ENCODE data around the gene KIDINS220. TPM values are rescaled to one million over a fixed set of nuclear protein-coding genes. Genes with fewer than 3 reads are reported as not detected.

KIDINS220 gene
- total RNA-seq, 2 donors from 2014 or later, result 25.6 to 25.8 TPM

DNA sequence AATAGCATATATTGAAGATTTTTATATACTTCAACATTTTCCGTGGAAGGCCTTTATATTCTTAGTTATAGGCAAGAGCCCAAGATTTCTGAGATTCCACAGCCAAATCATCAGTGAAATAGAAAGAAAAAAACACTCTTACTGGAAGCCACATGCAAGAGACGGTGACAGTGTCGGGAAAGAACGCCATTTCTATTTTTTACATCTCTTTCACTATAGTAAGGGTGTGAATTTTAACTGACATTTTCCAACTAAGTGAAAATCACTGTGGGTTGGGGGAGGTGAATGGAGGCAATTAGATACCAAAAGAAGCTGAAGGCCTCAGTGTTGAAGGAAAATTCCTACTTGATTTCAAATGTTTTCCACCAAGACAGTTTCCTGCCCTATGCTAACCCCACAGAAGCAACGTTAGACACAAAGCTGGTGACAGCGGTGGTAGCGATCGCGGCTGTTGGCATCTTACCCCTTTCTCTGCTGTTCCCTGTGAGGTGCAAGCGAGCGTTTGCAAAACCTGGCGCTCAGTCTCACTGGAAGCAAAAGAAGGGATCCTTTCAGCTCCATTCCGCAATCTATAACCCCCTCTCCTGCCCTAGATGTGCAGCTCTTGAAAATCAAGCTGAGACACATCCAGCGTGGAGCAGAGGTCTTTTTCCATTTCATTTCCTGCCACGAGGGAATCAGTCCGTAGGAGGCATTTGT, 135.6 kb downstream of the KIDINS220 start:
- DNase-seq (ENCODE audit: low spot score in 2 of 2) (no peak), ATAC-seq (no peak)
- Mint-ChIP-seq H3K27ac (no peak overlapping the region), H3K9me3 (no peaks in the 10 kb centered on the region), H3K36me3 (no peaks in the 10 kb centered on the region)

DNA sequence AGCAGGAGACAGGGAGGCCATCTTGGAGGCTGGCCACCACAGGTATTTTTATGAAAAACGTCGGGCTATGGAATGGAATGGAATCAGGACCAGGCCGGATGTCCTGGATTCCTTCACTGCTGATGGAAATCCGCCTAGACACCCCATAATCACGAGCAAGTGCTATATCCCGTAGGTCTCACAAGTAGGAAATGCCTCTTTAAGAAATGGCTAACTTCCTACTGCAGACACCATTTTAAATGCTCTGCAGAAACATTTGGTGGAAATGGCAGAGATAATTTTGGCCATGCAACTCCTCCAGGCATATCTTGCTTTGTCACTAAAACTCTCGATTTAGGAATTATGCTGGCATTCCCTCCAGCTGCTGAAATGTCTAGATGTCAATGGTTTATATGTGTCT, 137.6 kb downstream of the KIDINS220 start:
- no peak for DNase-seq (ENCODE audit: low spot score in 2 of 2)
- no peaks in the 10 kb centered on the region for H3K9me3 Mint-ChIP-seq
- no peak overlapping the region for H3K27ac Mint-ChIP-seq
- H3K36me3 Mint-ChIP-seq, result no peaks in the 10 kb centered on the region
- no peak for ATAC-seq

DNA sequence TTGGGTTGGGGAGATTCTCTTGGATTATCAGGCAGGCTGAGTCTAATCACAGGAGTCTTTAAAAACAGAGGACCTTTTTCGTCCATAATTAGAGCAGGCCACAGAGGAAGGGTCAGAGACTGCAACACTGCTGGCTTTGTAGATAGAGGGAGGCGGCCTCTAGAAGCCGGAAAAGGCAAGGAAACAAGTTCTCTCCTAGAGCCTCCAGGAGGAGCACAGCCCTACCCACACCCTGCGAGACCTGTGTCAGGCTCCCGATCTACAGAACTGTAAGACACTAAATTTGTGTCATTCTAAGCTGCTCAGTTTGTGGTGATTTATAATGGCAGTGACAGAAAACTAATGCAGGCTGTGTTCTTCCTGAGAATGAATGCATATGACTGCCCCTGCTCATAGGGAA, 140.2 kb downstream of the KIDINS220 start:
- Mint-ChIP-seq H3K9me3 (no peaks in the 10 kb centered on the region), H3K27ac (no peak overlapping the region), H3K36me3 (no peaks in the 10 kb centered on the region)
- ATAC-seq (no peak), DNase-seq (ENCODE audit: low spot score in 2 of 2) (no peak)

DNA sequence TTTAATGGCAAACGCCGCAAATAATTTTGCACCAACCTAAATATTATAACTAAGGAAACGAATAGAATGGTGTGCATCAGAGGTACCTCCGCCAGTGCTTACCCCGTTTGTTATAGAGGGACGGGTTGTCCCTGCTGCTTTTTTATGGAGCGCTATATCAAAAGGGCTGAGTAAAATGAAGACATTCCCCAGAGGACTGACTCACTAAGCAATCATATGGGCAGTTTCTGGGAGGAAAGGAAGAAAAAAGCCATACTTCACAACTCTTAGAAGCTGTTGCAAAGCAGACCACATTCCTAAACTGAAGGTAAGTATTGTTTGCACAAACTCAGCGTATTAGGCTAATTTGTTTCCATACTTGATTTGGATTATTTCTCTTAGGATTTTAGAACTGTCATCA, 142.7 kb downstream of the KIDINS220 start:
- DNase-seq (ENCODE audit: low spot score in 2 of 2) (no peak), ATAC-seq (no peak)
- H3K27ac Mint-ChIP-seq, result no peak overlapping the region
- no peaks in the 10 kb centered on the region for H3K9me3 Mint-ChIP-seq
- H3K36me3 Mint-ChIP-seq, result no peaks in the 10 kb centered on the region

DNA sequence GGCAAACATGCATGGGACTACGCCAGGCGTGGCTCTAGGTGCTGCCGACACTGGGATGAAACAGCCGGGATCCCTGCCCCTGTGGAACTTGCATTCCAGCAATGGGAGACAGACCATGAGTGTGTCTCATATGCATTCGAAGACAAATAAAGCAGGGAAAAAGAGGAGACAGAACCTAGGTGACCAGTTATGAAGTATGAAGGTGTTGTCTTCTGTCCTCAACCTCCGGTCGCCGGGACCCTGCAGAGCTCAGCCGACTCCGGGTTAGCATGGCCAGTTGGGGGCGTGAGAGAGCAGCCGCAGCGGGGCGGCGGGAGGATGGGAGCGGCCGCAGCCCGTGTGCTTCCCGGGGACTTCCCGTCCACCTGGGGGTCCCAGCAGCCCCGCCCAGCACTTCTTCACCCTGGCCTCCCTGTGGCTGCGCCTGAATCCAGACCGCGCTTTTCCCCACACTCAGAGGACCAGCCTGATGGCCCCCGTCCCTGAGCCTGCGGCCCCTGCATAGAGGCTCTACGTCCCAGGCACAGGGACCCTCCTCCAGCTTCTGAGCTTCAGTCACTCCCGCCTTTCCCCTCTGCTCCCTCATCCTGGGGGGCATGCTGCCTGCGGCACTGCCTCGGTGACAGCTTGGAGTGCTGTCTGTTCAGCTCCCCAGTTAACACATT, 144.1 kb downstream of the KIDINS220 start:
- DNase-seq (ENCODE audit: low spot score in 2 of 2) (peak in 1 of 2 donors; percentile 68), ATAC-seq (peak; percentile 48 to 80)
- H3K9me3 Mint-ChIP-seq, result no peaks in the 10 kb centered on the region
- H3K27ac Mint-ChIP-seq, result no peak overlapping the region
- no peaks in the 10 kb centered on the region for H3K36me3 Mint-ChIP-seq

DNA sequence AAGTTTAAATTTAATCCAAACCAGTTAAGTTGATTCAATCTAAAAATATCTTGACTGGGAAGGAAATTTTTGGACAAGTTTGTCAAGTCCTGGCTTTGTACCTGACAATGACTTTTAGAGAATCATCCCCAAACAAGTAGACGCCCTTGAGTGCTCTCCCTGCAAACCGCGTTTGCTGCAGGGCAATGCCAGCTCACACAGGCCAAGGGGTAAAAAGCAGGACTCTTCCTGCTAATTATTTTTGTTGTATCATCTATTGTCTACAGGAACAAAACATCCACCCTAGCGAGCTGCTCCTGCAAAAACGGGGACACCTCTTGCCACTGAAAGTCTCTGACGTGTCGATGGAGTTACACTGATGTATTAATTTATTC, 144.6 kb downstream of the KIDINS220 start:
- ATAC-seq, result no peak
- H3K36me3 Mint-ChIP-seq, result no peaks in the 10 kb centered on the region
- H3K9me3 Mint-ChIP-seq, result no peaks in the 10 kb centered on the region
- DNase-seq (ENCODE audit: low spot score in 2 of 2), result no peak
- no peak overlapping the region for H3K27ac Mint-ChIP-seq

DNA sequence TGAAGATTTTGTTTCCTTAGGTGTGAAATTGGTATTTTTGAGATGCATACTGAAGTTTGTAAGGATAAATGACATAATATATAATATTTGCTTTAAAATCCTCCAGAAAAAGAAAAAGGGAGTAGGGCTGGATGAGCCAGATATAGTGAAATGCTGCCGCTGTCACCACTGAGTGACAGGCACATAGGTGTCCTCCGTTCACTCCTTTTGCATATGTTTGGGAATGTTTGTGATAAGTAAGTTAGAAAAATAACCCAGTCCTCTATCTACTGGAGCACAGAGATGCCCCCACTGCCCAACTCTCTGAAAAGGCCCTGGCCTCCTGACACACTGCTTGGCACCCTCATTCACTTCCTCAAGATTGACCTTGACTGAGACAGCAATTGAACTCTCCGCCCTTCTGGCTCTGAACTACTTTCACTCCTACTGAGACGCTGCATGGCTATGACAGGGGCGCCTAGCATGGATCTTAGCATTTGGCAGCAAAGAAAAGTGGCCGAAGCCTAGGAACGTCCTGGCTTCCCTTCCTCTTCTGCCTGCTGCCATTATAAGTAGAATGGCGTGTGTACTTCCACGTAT, 145.5 kb downstream of the KIDINS220 start:
- Mint-ChIP-seq H3K9me3 (no peaks in the 10 kb centered on the region), H3K27ac (no peak overlapping the region), H3K36me3 (no peaks in the 10 kb centered on the region)
- DNase-seq (ENCODE audit: low spot score in 2 of 2), result no peak
- ATAC-seq, result no peak

DNA sequence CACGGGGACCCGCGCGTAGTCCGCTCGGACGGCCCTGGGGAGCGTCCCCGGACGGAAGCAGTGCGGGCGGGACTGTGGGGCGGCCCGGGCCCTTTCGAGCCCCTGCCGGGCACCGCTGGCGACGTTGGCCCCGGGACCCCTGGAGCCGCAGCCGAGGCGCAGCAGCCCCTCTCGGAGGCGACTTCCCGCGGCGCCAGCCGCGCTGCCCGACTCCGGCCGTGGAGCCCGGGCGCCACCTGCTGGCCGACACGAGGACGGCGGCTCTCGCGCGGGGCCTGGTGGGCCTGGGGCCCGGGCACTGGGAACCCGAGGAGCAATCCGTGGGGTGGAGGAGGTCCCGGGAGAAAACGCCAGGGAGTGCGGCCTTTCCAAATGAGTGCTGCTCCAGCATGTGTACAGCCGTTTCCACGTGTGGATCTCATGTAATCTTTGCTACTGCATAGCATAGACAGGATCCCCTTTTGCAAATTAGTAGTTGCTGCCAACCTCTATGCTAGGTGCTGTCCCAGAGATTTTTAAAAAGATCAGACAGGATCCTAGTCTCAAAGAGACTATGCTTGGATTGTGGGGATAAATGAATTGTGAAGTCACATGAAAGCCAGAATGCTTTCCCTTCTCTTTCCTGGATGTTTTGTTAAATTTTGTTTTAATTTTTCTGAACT, 151.6 kb downstream of the KIDINS220 start:
- peak; percentile 28 to 31 for ATAC-seq
- no peaks in the 10 kb centered on the region for H3K9me3 Mint-ChIP-seq
- H3K27ac Mint-ChIP-seq, result peak overlapping the region; percentile 50 to 83
- peaks cover 26 to 29% of the 10 kb centered on the region in 2 donors for H3K36me3 Mint-ChIP-seq
- DNase-seq (ENCODE audit: low spot score in 2 of 2), result peak; percentile 87 to 96

DNA sequence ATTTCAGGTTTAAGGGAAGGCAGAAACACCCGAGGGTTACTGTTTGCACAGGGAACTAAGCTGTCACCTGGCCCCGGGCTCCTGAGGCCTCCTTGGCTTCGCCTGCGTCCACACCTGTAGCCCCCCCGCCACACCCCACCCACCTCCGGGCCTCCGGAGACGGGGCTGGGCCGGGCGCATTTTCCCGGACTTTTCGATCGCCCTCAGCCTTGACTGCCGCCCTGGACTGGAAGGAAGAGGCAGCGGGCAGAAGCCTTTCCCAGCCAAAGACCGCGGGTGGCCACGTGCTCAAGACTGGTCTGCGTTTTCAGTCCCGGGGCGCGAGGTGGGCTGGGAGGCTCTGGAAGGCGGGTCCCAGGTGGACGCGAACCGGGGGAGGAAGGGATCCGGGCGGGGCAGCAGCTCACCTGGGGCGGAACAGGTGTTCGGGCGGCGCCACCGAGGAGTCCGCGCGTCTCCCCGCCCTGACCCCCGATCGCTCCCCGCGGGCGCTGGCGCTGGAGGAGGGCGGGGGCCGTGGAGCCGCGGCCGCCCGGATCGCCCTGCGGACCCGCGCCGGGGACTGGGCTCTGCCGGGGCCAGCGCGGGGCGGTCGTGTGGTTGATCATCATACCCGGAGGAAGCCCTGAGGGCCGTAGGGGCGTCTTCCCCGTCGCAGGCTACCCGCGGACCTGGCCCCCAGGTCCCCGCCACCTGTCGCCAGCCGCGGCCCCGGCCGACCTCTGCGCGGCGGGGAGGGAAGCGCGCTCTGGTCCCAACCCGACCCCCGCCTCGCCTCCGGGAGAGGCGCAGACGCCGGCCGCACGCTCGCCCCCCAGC, 152.3 kb downstream of the KIDINS220 start:
- DNase-seq (ENCODE audit: low spot score in 2 of 2), result peak; percentile 51 to 77
- Mint-ChIP-seq H3K36me3 (peaks cover 26 to 29% of the 10 kb centered on the region in 2 donors), H3K27ac (peak overlapping the region; percentile 91 to 98), H3K9me3 (no peaks in the 10 kb centered on the region)
- ATAC-seq, result peak; percentile 3 to 7

DNA sequence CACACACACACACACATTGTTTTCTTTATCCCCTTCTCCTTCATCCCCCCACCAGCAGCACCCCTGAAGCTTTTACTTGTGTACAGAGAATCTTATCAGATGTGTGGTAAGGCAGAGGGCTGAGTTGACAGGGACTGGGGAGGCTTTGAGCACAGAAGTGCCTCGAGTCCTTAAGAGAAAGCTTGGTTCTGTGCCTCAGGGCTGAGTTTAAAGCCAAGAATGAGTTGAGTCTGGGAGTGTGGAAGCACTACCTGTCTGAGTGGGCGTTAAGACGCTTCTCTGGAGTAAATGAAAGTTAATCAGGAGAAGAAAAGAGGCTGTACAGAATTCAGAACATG, 152.9 kb downstream of the KIDINS220 start:
- H3K27ac Mint-ChIP-seq, result peak overlapping the region; percentile 91 to 98
- H3K9me3 Mint-ChIP-seq, result no peaks in the 10 kb centered on the region
- peak in 1 of 2 donors; percentile 38 for DNase-seq (ENCODE audit: low spot score in 2 of 2)
- H3K36me3 Mint-ChIP-seq, result peaks cover 26 to 29% of the 10 kb centered on the region in 2 donors
- ATAC-seq, result peak; percentile 4 to 9

DNA sequence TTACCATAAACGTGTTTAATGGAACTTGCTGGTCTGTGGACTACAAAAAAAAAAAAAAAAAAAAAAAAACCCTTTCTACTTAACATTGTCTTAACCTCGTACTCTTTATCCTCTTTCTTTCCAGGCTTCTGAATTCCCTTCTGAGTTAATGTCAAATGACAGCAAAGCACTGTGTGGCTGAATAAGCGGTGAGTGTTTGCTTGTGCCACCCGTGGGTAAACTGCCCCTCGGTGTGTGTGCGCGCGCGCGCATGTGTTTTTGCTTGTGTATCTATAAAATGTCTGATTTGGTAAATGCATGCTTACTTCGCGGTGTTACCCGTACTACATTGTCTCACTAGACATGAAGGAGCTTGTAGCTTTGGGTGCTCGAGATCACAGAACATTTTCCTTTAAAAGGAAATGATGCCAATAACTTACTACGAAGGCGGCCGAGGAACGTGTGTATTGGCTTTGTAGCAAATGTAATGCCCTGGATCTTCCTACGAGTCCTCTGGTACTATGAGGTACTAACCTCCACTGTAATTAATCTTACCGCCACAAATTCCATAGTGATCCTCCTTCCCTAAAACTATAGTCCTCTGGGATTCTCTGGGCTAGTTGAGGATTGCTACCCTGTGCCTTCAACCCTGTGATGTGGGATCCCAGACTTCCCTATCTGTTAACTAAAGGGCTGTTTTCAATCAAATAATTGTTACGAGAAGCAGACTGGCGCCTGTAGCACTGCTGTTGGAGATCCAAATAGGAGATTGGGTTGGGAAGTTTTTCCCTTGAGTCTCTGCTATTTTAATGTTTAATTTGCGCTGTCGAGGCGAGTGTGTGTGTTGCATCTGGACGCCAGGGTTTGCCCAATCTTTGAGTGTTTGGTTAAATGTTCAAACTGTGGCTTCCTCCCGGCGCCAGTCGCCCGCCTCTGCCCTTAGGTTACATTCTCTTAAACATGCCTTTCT, 154.4 kb downstream of the KIDINS220 start:
- peaks cover 26 to 29% of the 10 kb centered on the region in 2 donors for H3K36me3 Mint-ChIP-seq
- no peaks in the 10 kb centered on the region for H3K9me3 Mint-ChIP-seq
- DNase-seq (ENCODE audit: low spot score in 2 of 2), result peak in 1 of 2 donors; percentile 51
- peak overlapping the region; percentile 98 to 99 for H3K27ac Mint-ChIP-seq
- no peak for ATAC-seq

DNA sequence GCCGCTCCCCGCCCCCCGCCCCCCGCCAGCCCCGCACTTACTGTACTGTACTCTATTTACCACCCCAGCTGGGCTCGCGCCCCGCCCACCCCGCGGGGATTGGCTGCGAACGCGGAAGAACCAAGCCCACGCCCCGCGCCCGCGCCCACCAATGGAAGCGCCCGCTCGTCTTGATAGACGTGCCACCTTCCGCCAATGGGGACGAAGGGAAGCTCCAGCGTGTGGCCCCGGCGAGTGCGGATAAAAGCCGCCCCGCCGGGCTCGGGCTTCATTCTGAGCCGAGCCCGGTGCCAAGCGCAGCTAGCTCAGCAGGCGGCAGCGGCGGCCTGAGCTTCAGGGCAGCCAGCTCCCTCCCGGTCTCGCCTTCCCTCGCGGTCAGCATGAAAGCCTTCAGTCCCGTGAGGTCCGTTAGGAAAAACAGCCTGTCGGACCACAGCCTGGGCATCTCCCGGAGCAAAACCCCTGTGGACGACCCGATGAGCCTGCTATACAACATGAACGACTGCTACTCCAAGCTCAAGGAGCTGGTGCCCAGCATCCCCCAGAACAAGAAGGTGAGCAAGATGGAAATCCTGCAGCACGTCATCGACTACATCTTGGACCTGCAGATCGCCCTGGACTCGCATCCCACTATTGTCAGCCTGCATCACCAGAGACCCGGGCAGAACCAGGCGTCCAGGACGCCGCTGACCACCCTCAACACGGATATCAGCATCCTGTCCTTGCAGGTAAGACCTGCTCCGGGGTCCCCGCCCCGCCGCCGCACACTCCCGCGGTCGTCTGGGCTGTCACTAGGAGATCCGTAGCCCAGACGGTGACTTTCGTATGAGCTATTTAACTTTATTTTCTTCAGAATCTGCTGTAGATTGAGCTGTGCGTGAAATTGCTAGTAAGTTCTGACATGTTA, 155.4 kb downstream of the KIDINS220 start, which contains the start of gene ID2:
TSS of gene ID2 (plus strand) at position 271 of the 907 bp plus-strand sequence. CDS start at position 381, 110 bp downstream.
- H3K36me3 Mint-ChIP-seq, result peaks cover 26 to 35% of the 10 kb centered on the region in 2 donors
- H3K27ac Mint-ChIP-seq, result peak within 1 kb of the TSS; percentile 98 to 99
- ATAC-seq, result peak; percentile 69
- no peaks in the 10 kb centered on the region for H3K9me3 Mint-ChIP-seq
- DNase-seq (ENCODE audit: low spot score in 2 of 2), result peak; percentile 99

DNA sequence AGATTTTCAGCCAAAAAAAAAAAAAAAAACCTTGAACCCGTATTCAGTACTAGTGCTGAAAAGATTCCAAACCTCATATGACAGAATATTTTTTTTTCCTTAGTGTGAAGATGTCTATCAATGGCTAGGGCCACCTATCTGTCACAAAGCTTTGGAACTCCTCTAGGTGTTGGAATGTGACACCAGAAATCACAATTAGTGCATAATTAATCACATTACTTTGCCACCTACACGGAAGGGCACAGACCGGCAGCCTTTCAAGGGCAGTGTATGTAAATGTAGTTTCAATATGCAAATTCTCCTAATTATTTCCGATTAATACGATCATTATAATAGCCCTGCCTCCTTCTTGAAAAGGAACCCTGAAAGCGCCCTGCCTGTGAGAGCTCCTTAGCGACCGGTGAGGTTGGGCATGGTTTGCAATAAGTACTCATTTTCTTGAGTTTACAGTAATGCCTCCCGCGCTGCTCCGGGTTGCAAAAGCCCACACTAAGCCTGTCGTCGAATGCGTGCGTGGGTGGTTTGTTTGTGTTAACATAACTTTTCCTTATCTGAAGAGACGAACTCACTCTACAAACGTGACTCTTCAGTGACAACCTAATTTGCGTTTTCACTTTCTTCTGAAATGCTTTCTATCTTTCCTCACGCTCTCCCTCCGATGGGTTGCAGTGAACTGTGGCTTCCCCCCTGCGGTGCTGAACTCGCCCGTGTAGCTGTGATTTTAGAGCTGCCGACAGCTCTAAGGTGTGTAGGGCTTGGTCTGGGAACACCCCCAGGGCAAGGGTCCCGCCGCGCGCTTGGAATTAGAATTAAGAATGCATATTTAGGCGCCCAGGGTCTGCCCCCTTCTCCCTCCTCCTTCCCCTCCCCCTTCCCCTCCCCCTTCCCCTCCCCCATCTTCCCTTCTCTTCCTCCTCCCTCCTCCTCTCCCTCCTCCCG, 156.3 kb downstream of the KIDINS220 start:
- ATAC-seq (peak; percentile 26 to 27), DNase-seq (ENCODE audit: low spot score in 2 of 2) (peak; percentile 66 to 73)
- H3K9me3 Mint-ChIP-seq, result no peaks in the 10 kb centered on the region
- H3K36me3 Mint-ChIP-seq, result peaks cover 29 to 39% of the 10 kb centered on the region in 2 donors
- peak overlapping the region; percentile 84 to 98 for H3K27ac Mint-ChIP-seq
